PC-9 (cell line): ENCODE data around the gene TRAF1.

Experiments used
- CTCF ChIP-seq: fragments of 200-600 bp; sonication (generic); conservative IDR thresholded peaks from 2 replicates; pipeline ENCODE4 v1.6.1; 2017; ENCODE audit warnings: mixed run types, antibody characterized with exemption, mild to moderate bottlenecking, moderate library complexity
- EZH2 ChIP-seq: fragments of 200-600 bp; sonication (generic); IDR thresholded peaks from 2 replicates; pipeline ENCODE4 v1.8.0; 2017; ENCODE audit warnings: antibody characterized with exemption, low read depth

DNA sequence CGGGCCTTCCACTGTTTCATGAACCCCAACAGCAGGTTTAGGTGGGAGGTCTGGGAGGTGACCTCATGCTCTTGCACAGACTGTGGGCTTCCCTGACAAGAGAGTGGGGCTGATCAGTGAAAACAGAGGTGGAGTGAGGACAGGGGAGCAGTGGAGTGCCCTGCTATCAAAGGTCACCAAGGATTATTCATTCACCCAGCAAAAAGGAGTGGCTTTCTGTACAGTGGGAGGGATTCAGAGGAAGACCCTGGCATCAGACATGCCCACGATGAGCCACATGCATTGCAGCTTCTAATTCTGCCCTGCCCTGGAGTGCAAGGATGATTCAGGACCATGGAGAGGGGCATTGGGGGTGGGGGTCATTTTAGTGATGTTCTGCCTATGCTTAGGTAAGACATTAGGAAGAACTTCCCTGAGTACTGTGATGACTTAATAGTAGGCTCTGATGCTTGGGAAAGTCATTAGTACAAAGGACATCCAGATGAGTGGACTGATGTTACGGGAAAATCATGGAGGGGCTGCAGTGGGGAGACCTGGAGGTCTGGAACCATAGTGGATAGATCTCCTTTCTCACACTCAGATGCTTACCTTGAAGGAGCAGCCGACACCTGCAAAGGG is 12.8 kb downstream of the TRAF1 start:
- TF ChIP-seq CTCF (no peak), EZH2 (no peak)
